Measurements from ENCODE around the gene SPACA4.

DNA sequence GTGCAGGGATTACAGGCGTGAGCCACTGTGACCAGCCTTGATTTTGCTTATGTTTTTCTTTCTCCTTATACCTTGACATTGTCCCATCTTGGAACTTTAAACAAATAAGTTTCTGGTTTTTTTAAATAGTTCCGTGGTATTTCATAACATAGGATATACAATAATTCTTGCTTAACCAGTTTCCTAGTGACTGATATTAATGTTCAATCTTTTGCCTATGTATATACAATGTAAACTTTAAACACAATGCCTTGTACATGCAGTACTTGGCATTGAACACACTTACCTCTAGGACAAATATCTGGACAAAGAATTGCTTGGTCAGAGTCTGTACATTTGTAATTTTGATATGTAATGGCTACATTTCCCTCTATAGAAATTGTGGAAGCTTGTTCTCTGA, 24.4 kb upstream of the SPACA4 start:
- TF ChIP-seq POLR2A (IDR thresholded peaks at IDR 0.05; ENCODE audit: low read length) (no peak), GATA1 (IDR thresholded peaks at IDR 0.05; ENCODE audit: low read depth, low read length) (no peak)
